ENCODE measurements around the gene P2RY8.
"Not testable (repeated sequence)": the region's sequence is repeated elsewhere in the genome, so short reads cannot be mapped to it uniquely, and the experiment has no call there.

P2RY8 gene

DNA sequence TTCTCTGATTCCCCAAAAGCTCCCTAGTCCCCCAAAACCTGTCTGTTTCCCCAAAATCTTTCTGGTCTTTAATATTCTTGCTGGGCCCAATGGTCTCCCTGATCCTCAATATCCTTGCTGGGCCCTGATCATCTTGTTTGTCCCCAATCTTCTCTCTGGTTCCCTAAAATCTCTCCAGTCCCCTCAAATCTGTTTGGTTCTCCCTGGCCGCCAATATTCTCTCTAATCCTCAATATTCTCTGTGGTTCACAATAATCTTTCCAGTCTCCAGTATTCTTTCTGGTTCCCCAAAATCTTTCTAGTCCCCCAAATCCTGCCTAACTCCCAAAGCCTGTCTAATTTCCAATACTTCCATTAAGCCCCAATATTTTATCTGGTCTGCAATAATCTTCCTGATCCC lies 18.5 kb downstream of the P2RY8 start:
- no peak for DNase-seq

DNA sequence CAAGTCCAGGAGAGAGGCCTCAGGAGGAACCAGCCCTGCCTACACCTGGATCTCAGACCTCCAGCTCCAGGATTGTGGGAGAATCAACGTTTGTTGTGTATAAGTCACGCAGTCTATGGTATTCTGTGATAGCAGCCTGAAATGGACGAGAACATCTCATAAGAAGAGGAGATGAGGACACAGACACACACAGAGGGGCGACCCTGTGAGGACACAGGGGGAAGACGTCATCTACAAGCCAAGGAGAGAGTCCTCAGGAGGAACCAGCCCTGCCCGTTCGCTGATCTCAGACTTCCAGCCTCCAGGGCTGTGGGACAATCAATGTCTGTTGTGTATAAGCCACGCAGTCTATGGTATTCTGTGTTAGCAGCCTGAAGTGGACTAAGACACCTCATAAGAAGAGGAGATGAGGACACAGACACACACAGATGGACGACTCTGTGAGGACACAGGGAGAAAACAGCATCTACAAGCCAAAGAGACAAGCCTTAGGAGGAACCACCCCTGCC lies 20.3 kb downstream of the P2RY8 start:
- no peak for DNase-seq

GRCh38 chrX:1511829-1512228 lies 25.2 kb downstream of the P2RY8 start:
- no peak for DNase-seq

GRCh38 chrX:1511150-1511549 lies 25.8 kb downstream of the P2RY8 start:
- no peak for DNase-seq

DNA sequence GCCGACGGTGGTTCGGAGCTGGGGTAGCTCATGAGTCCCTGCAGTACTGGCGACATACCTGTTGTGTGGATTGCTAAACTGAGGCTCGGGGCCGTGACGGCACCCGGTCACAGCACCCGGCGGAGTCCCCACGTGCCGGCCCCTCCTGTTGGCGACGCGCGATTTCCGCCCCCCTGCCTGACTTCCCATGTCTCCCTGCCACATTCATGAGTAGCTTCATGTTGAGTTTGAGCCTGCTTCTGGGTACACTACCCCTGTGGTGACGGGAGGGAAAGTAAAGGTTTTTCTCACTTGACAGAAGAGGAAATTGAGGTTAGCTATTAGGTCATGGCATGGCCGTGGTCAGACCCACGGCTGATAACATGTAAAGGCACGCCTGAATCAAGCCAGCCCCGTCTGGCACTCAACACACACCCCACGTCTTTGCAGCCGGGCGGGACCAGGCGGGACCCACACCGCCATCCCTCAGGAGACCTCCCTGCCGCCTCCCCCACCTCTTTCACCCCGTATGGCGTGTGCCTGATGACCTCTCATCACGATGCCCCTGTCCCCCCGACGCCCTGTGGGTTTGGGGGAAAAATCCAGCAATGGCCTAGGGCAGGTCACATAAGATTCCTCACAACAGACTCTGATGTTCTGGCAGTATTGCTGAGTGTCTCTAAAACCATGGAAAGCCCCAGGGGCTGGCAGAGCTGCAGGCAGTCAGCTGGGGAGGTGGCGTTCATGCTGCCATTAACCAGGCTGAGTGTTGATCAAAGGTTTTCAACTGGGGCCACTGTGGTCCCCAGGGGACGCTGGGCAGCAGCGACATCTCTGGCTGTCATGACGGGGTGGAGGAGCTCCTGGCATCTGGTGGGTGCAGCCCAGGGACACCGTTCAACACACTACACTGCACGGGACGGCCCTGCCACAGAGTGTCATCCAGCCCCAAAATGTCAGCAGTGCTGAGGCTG lies 29.2 kb downstream of the P2RY8 start:
- peak; percentile 6 for DNase-seq

- DNase-seq, result no peak
Observed at GRCh38 chrX:1506916-1507315, 30.1 kb downstream of the P2RY8 start.

DNA sequence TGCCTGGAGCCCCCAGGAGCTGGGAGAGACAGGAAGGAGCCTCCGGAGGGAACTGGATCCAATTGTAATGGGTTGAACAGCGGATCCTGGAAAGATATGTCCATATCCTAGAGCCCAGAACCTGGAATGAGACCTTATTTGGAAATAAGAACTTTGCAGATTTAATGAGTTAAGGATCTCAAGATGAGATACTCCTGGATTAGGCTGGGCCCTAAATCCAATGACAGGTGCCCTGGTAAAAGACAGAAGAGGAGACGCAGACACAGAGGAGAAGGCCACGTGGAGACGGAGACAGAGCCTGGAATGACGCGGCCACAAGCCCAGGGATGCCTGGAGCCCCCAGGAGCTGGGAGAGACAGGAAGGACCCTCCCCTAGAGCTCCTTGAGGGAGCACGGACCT lies 34.1 kb downstream of the P2RY8 start:
- DNase-seq, result no peak

GRCh38 chrX:1502241-1502640 lies 34.7 kb downstream of the P2RY8 start:
- no peak for DNase-seq

GRCh38 chrX:1500701-1501624 lies 36.0 kb downstream of the P2RY8 start:
- DNase-seq, result no peak

DNA sequence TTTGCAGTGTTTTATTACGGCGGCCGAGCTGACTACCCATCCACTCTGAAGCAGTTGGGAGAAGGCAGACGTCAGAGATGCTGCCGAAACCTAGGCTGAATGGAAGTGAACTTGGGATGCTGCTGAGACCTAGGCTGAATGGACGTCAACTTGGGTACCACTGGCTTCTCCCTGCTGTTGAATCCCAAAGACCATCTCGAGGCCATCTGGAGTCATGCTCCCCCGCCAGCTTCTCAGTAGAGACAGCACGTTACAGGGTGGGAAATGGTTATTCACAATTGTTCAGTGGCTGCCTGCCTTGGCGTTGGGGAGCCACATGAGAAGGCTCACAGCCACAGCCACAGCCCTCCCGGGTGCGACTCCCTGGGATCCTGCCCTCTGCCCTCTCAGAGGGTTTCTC lies 40.9 kb downstream of the P2RY8 start:
- no peak for DNase-seq

DNA sequence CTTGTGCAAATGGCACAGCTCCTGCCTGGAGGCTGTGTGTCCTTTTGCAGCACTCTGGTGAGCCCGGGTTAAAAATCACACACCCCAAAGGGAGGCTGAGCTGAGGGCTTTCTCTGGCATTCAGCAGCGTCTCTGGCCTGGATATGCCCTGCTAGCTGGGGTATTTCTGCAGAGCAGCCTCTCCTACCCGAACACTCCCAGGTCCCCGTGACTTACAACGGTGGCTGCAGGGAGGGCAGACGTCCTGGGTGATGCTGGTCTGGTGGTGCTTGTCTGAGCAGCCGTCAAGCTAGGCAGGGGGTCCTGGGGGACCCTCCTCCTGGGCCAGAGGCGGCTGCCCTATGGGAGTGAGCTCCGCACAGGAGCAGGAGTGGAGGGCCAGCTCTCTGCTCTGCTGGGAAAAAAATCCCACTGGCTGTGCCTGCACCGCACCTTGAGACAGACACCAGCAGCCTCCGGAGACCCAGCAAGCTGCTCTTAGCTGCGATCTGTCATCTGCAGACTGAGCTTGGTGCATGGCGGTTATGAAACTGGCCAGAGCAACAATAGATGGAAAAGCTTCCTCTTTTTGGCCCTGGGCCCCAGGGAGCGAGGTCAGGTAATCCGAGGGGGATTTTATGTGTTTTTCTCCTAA lies 43.0 kb downstream of the P2RY8 start:
- DNase-seq, result no peak

DNA sequence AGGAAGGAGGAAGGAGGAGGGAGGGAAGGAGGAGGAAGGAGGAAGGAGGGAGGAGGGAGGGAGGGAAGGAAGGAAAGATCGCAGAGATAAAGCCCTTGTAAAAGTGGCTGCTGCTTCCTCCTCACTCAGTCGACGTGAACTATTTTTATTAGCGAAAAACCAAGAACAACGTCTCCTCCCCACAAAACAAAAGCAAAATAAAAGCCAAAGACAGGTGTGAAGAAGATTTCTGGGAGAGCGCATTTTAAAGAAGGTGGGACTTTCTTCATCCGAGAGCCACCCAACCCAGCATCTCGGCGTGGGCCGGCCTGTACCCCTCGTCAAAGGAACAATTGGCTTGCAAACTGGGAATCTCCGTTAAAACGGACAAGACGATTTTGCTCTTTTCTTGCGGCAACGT lies 43.6 kb downstream of the P2RY8 start:
- DNase-seq, result no peak

- DNase-seq, result no peak
Observed at GRCh38 chrX:1492421-1493012, 44.5 kb downstream of the P2RY8 start.

DNA sequence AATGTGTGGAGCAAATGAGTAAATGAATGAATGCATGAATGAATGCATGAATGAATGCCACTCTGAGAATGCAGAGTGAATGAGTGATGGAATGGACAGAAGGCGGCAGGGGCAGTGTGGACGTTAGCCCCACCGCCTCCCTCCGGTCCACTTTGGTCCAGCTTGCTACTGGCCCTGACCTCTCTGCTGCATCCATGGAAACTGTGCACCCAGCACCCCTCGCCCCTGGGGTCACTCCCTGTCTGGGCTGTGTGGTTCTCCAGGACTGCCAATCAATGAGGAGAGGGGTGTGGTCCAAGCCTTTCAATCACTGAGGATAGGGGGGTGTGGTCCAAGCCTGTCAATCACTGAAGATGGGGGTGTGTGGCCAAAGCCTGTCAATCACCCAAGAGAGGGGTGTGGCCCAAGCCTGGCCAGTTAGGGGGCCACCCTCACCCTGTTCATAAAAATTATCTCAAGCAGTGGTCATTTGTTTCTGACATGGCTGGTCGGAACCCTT lies 45.1 kb downstream of the P2RY8 start:
- DNase-seq, result no peak

GRCh38 chrX:1491248-1491647 lies 45.7 kb downstream of the P2RY8 start:
- DNase-seq, result not testable (repeated sequence)

DNA sequence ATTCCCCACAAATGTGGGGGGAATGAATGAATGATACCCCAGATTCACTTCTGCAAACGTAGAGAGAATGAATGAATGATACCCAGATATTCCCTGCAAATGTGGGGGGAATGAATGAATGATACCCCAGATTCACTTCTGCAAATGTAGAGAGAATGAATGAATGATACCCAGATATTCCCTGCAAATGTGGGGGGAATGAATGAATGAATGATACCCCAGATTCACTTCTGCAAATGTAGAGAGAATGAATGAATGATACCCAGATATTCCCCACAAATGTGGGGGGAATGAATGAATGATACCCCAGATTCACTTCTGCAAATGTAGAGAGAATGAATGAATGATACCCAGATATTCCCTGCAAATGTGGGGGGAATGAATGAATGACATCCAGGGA lies 46.3 kb downstream of the P2RY8 start:
- not testable (repeated sequence) for DNase-seq

DNA sequence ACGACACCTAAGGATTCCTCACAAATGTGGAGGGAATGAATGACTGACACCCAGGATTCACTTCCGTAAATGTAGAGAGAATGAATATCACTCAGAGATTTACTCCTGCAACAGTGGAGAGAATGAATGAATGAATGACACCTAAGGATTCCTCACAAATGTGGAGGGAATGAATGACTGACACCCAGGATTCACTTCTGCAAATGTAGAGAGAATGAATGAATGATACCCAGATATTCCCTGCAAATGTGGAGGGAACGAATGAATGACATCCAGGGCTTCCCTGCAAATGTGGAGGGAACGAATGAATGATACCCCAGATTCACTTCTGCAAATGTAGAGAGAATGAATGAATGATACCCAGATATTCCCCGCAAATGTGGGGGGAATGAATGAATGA lies 47.6 kb downstream of the P2RY8 start:
- DNase-seq, result not testable (repeated sequence)

DNA sequence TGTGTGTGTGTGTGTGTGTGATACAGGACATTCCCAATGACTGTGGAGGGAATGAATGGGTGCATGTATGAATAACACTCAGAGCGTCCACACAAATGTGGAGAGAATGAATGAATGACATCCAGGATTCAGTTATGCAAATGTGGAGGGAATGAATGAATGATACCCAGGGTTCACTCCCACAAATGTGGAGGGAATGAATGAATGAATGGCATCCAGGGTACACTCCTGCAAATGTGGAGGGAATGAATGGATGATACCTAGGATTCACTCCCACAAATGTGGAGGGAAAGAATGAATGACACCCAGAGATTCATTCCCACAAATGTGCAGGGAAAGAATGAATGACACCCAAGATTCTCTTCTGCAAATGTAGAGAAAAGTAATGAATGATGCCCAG lies 48.2 kb downstream of the P2RY8 start:
- no peak for DNase-seq

GRCh38 chrX:1488141-1488540 lies 48.8 kb downstream of the P2RY8 start:
- DNase-seq, result no peak

DNA sequence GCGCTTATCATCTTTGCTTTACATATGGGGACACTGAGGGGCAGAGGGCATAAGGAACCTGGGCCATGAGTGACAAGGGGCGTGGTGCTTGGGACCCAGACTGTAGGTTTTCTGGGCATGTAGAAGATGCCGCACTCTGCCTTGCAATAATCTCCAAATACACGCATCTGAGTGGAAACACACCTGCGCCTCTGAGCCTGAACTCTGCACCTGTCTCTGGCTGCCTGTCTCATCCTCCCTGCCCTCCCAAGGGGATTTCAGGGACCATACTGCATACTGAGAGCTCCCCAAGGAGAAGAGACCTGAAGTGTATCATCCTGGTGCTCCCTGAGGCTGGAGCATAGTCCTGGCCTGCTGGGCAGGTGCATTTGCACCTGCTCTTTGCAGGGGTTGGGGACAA lies 49.6 kb downstream of the P2RY8 start:
- no peak for DNase-seq

DNA sequence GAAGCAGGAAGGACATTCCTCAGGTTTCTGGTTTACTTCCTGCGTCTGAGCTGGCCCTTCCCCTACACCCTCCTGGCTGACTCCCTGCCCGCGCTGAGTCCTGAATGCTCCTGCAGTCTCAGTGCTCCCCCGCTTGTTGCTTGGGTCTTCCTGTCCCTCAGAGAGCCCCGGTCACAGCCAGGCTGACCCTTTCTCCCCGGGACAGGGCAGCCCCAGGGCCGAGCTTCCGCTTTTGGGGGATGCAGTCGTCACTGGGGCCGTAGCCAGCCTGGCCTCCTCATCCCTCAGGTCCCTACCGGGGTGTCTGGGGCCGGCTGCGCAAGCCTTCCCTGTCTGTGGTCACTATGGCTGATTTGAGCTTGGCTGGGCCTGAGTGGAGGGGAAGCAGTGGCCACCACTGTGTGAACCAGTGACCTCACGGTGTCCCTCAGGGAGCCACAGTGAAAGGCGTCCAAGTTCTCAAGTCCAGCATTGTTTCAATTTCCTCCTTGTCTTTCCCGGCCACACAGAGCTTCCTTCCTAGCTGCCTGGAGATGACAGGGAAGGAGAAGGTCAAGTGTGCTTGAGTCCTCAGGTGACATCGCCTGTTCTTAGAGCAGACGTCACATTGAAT lies 50.1 kb downstream of the P2RY8 start:
- DNase-seq, result no peak

DNA sequence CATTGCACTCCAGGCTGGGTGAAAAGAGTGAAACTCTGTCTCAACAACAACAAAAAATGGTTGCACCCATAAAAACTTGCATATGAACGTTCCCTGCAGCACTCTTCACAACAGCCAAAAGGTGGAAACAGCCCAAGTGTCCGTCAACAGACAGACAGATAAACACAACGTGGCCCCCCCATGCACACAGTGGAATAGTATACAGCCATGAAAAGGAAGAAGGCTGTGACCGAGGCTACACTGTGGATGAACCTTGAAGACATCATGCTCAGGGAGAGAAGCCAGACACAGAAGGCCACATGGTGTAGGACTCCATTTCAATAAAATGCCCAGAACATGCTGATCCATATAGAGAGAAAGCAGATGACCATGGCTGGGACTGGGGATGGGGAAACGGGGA lies 50.8 kb downstream of the P2RY8 start:
- DNase-seq, result no peak

Measured in NCI-H226 (cell line).